ENCODE data around the gene SLC25A28. TPM values are rescaled to one million over a fixed set of nuclear protein-coding genes. Genes with fewer than 3 reads are reported as not detected.

Gene SLC25A28
- 12.4 and 15.3 TPM in 2 replicates for total RNA-seq (ENCODE audit: low replicate concordance)

GRCh38 chr10:99619851-99620710 lies at the start of gene SLC25A28:
Gene SLC25A28 (minus strand): TSS chr10:99620439. CDS start chr10:99620335, 104 bp downstream.
- Histone ChIP-seq H3K4me2 (peak within 1 kb of the TSS; percentile 87), H3F3A (ENCODE audit: low read depth) (peaks cover 23% of the 10 kb centered on the region), H3K27me3 (no peaks in the 10 kb centered on the region), H3K9ac (peak within 1 kb of the TSS; percentile 91), H3K36me3 (no peaks in the 10 kb centered on the region), H3K4me3 (peak within 1 kb of the TSS; percentile 82), H3K27ac (peak within 1 kb of the TSS; percentile 97), H3K4me1 (peaks cover 18% of the 10 kb centered on the region), H2AFZ (replicated peaks) (peak within 1 kb of the TSS; percentile 91), H3K9me3 (ENCODE audit: low read depth) (no peaks in the 10 kb centered on the region), H3K79me2 (ENCODE audit: low read depth) (peaks cover 34% of the 10 kb centered on the region), H4K20me1 (ENCODE audit: low read depth) (peaks cover 28% of the 10 kb centered on the region)
- Mint-ChIP-seq H3K4me1 (peaks cover 20% of the 10 kb centered on the region), H3K27me3 (ENCODE audit: insufficient read depth, low read depth) (peaks cover 4% of the 10 kb centered on the region), H3K36me3 (peaks cover 1% of the 10 kb centered on the region), H3K9me3 (no peaks in the 10 kb centered on the region), H3K4me3 (peak within 1 kb of the TSS; percentile 92), H3K27ac (peak within 1 kb of the TSS; percentile 88)
- TF ChIP-seq CTCF (IDR thresholded peaks at IDR 0.05), result no peak
- TF ChIP-seq EZH2phosphoT487 (IDR thresholded peaks at IDR 0.05), result no peak
- no peak for TF ChIP-seq EZH2 (IDR thresholded peaks at IDR 0.05)
- DNase-seq (ENCODE audit: low spot score), result peak; percentile 99

GRCh38 chr10:99667108-99667751 lies 47.0 kb upstream of the SLC25A28 start:
- Histone ChIP-seq H3K4me2 (no peak overlapping the region), H3K9ac (no peak overlapping the region), H3K27me3 (no peaks in the 10 kb centered on the region), H2AFZ (replicated peaks) (no peak overlapping the region), H3K79me2 (ENCODE audit: low read depth) (no peaks in the 10 kb centered on the region), H4K20me1 (ENCODE audit: low read depth) (no peaks in the 10 kb centered on the region), H3K27ac (no peak overlapping the region), H3K36me3 (no peaks in the 10 kb centered on the region), H3K4me3 (no peak overlapping the region), H3F3A (ENCODE audit: low read depth) (no peaks in the 10 kb centered on the region), H3K9me3 (ENCODE audit: low read depth) (no peaks in the 10 kb centered on the region), H3K4me1 (no peaks in the 10 kb centered on the region)
- DNase-seq (ENCODE audit: low spot score), result no peak
- no peaks in the 10 kb centered on the region for H3K9me3 Mint-ChIP-seq
- H3K27me3 Mint-ChIP-seq (ENCODE audit: insufficient read depth, low read depth), result no peaks in the 10 kb centered on the region
- TF ChIP-seq EZH2 (IDR thresholded peaks at IDR 0.05) (no peak), EZH2phosphoT487 (IDR thresholded peaks at IDR 0.05) (no peak), CTCF (IDR thresholded peaks at IDR 0.05) (no peak)
- H3K36me3 Mint-ChIP-seq, result peaks cover 2% of the 10 kb centered on the region
- no peaks in the 10 kb centered on the region for H3K4me1 Mint-ChIP-seq
- no peak overlapping the region for H3K27ac Mint-ChIP-seq
- no peak overlapping the region for H3K4me3 Mint-ChIP-seq

GRCh38 chr10:99665304-99665703 lies 45.1 kb upstream of the SLC25A28 start:
- Histone ChIP-seq H3K4me1 (peaks cover 2% of the 10 kb centered on the region), H3K27ac (no peak overlapping the region), H3K9me3 (ENCODE audit: low read depth) (no peaks in the 10 kb centered on the region), H2AFZ (replicated peaks) (no peak overlapping the region), H3K9ac (no peak overlapping the region), H3K27me3 (no peaks in the 10 kb centered on the region), H3F3A (ENCODE audit: low read depth) (no peaks in the 10 kb centered on the region), H3K4me2 (no peak overlapping the region), H3K36me3 (no peaks in the 10 kb centered on the region), H4K20me1 (ENCODE audit: low read depth) (no peaks in the 10 kb centered on the region), H3K79me2 (ENCODE audit: low read depth) (peaks cover 6% of the 10 kb centered on the region), H3K4me3 (no peak overlapping the region)
- H3K36me3 Mint-ChIP-seq, result peaks cover 3% of the 10 kb centered on the region
- no peaks in the 10 kb centered on the region for H3K9me3 Mint-ChIP-seq
- H3K27me3 Mint-ChIP-seq (ENCODE audit: insufficient read depth, low read depth), result no peaks in the 10 kb centered on the region
- H3K4me3 Mint-ChIP-seq, result no peak overlapping the region
- DNase-seq (ENCODE audit: low spot score), result no peak
- TF ChIP-seq EZH2phosphoT487 (IDR thresholded peaks at IDR 0.05) (no peak), EZH2 (IDR thresholded peaks at IDR 0.05) (no peak), CTCF (IDR thresholded peaks at IDR 0.05) (no peak)
- peaks cover 3% of the 10 kb centered on the region for H3K4me1 Mint-ChIP-seq
- no peak overlapping the region for H3K27ac Mint-ChIP-seq
